SK-N-SH (cell line): ENCODE data around the gene SYTL4. TPM values are rescaled to one million over a fixed set of nuclear protein-coding genes. Genes with fewer than 3 reads are reported as not detected.

Experiments
- CTCF ChIA-PET: fragments of 300-600, 350-600 bp; formaldehyde crosslinking; extraction: SDS; loops from one replicate; lab custom pipeline; 2021; lab: Yijun Ruan, JAX
- POLR2A ChIA-PET: fragments of 350-600 bp; sonication (Branson Sonifier 250); formaldehyde crosslinking; extraction: SDS; loops from one replicate; lab custom pipeline; 2020; ENCODE audit warnings: antibody characterized with exemption, inconsistent platforms; lab: Yijun Ruan, JAX
- DNase-seq: peaks from one replicate; pipeline ENCODE4 v3.0.0; 2012
- H2AFZ ChIP-seq: fragments of 200-600 bp; sonication (generic); 2 replicates; pipeline ENCODE4 v1.8.1; 2016; ENCODE audit warnings: antibody characterized with exemption, mild to moderate bottlenecking, low read depth
- H3F3A ChIP-seq: fragments of 200-600 bp; sonication (generic); replicated peaks from 2 replicates; pipeline ENCODE3; 2016; ENCODE audit warnings: antibody characterized with exemption, mild to moderate bottlenecking; ENCODE audit not compliant: insufficient read depth
- H3K27ac ChIP-seq, 2 experiments: fragments of 200-500 bp in 1 of 2; fragments of 200-600 bp in 1 of 2; sonication (Bioruptor generic) in 1 of 2; sonication (generic), shearing (Covaris generic) in 1 of 2; 2 replicates each; pipeline versions ENCODE4 v1.5.1 to v1.6.1; 2014 to 2016; ENCODE audit warnings: low read depth in 2 of 2, inconsistent platforms in 1 of 2, low read length in 1 of 2, mild to moderate bottlenecking in 1 of 2, mixed read lengths in 1 of 2
- H3K27me3 ChIP-seq: fragments of 200-600 bp; sonication (generic), shearing (Covaris generic); 2 replicates; pipeline ENCODE4 v1.6.1; 2016; ENCODE audit warnings: mixed run types; ENCODE audit not compliant: insufficient read depth
- H3K36me3 ChIP-seq, 2 experiments: fragments of 200-500 bp in 1 of 2; fragments of 200-600 bp in 1 of 2; sonication (Bioruptor generic) in 1 of 2; sonication (generic) in 1 of 2; replicated peaks in 1 of 2; 2 replicates each; pipeline versions ENCODE3 to v1.5.1; 2014 to 2016; ENCODE audit warnings: low read length in 1 of 2, mild to moderate bottlenecking in 1 of 2; ENCODE audit not compliant: insufficient read depth in 2 of 2, control insufficient read depth in 1 of 2
- H3K4me1 ChIP-seq, 2 experiments: fragments of 200-500 bp in 1 of 2; fragments of 200-600 bp in 1 of 2; sonication (Bioruptor generic) in 1 of 2; sonication (generic), shearing (Covaris generic) in 1 of 2; 2 replicates each; pipeline versions ENCODE4 v1.5.1 to v1.6.1; 2014 to 2016; ENCODE audit warnings: low read depth in 1 of 2, low read length in 1 of 2, mixed run types in 1 of 2; ENCODE audit not compliant: insufficient read depth in 2 of 2, control insufficient read depth in 1 of 2
- H3K4me2 ChIP-seq: fragments of 200-600 bp; sonication (generic), shearing (Covaris generic); 2 replicates; pipeline ENCODE4 v1.6.1; 2017; ENCODE audit warnings: mixed run types
- H3K4me3 ChIP-seq, 2 experiments: fragments of 200-500 bp in 1 of 2; fragments of 200-600 bp in 1 of 2; sonication (Bioruptor generic) in 1 of 2; sonication (generic), shearing (Covaris generic) in 1 of 2; 2 replicates each; pipeline versions ENCODE4 v1.5.1 to v1.8.1; 2014 to 2016; ENCODE audit warnings: low read depth in 2 of 2, inconsistent platforms in 1 of 2, low read length in 1 of 2, mild to moderate bottlenecking in 1 of 2, mixed read lengths in 1 of 2, moderate library complexity in 1 of 2
- H3K79me2 ChIP-seq: fragments of 200-600 bp; sonication (generic); 2 replicates; pipeline ENCODE4 v1.8.1; 2017; ENCODE audit warnings: mild to moderate bottlenecking; ENCODE audit not compliant: insufficient read depth
- H3K9ac ChIP-seq: fragments of 200-600 bp; sonication (generic); 2 replicates; pipeline ENCODE4 v1.6.1; 2017; ENCODE audit warnings: mixed run types
- H3K9me2 ChIP-seq: fragments of 200-600 bp; sonication (generic); 2 replicates; pipeline ENCODE4 v1.6.1; 2017; ENCODE audit warnings: mixed run types
- H3K9me3 ChIP-seq: fragments of 200-600 bp; sonication (generic); 2 replicates; pipeline ENCODE4 v1.6.1; 2017; ENCODE audit warnings: mixed run types, mild to moderate bottlenecking, moderate library complexity
- H4K20me1 ChIP-seq: fragments of 200-600 bp; sonication (generic); 2 replicates; pipeline ENCODE4 v1.6.1; 2017; ENCODE audit warnings: mild to moderate bottlenecking, mixed run types; ENCODE audit not compliant: insufficient read depth
- EZH2phosphoT487 ChIP-seq: fragments of 200-600 bp; sonication (generic); IDR thresholded peaks from 2 replicates; pipeline ENCODE4 v1.6.1; 2017; ENCODE audit warnings: low read depth, mixed run types, mild to moderate bottlenecking, antibody characterized with exemption, moderate library complexity, borderline replicate concordance
- GABPA ChIP-seq: IDR thresholded peaks from 2 replicates; pipeline ENCODE4 v1.4.0; 2012; ENCODE audit warnings: low read depth, mild to moderate bottlenecking
- MXI1 ChIP-seq: IDR thresholded peaks from 2 replicates; pipeline ENCODE4 v1.6.1; 2012; ENCODE audit warnings: mild to moderate bottlenecking, low read depth, low read length, improper control_type of control experiment
- PBX3 ChIP-seq: IDR thresholded peaks from 2 replicates; pipeline ENCODE4; 2012
- RCOR1 ChIP-seq: fragments of 150-350 bp; IDR thresholded peaks from 2 replicates; pipeline ENCODE4 v1.6.1; 2017; ENCODE audit warnings: antibody characterized with exemption, low read length
- SMC3 ChIP-seq: IDR thresholded peaks from 2 replicates; pipeline ENCODE4 v1.6.1; 2012; ENCODE audit warnings: low read depth, low read length, improper control_type of control experiment
- TCF12 ChIP-seq: IDR thresholded peaks from 2 replicates; pipeline ENCODE4 v1.4.0; 2012
- WGBS: methylation state at CpG from one replicate; pipeline ENCODE4 v1.1.6; 2017; ENCODE audit warnings: low lambda C conversion rate; 5-methylcytosine and 5-hydroxymethylcytosine counted together
- polyA plus RNA-seq, 3 experiments: library from polyadenylated mRNA; depleted of rRNA; stranded (reverse); fragments of >200 nt; gene quantifications; 2 replicates each; pipeline ENCODE4 v1.2.3, GENCODE V29; 2012

Gene SYTL4
- polyA plus RNA-seq, 1 of the 3 experiments (the other 2 are of a cell fraction): 2.3 TPM

- H3K9me3 ChIP-seq: no peaks in the 10 kb centered on the region
- no peak for DNase-seq
- 45% methylated on average over 5 of the region's 5 CpGs for WGBS
- H3K4me1 ChIP-seq: no peaks in the 10 kb centered on the region; a peak in 1 of 4 replicates
- H2AFZ ChIP-seq: no peak overlapping the region
- no peaks in the 10 kb centered on the region for H3K9me2 ChIP-seq
- no peaks in the 10 kb centered on the region for H3F3A ChIP-seq
- TF ChIP-seq TCF12: 0 out of 2 replicates have a peak, but pooled peaks have one; percentile 4
- TF ChIP-seq RCOR1: no peak
- TF ChIP-seq MXI1: no peak
- TF ChIP-seq PBX3: no peak
- TF ChIP-seq EZH2phosphoT487: no peak
- TF ChIP-seq SMC3: no peak
- no peak for TF ChIP-seq GABPA
- H3K27me3 ChIP-seq: no peaks in the 10 kb centered on the region; the same call in 1 of the 2 replicates
- no peak overlapping the region for H3K4me3 ChIP-seq
- H4K20me1 ChIP-seq: no peaks in the 10 kb centered on the region
- no peak overlapping the region for H3K27ac ChIP-seq
- H3K79me2 ChIP-seq: no peaks in the 10 kb centered on the region
- H3K9ac ChIP-seq: no peak overlapping the region
- ChIA-PET POLR2A (no interaction called here), CTCF (interaction anchor here (0.8 to 2.5 kb wide), 2 partner anchors 11 kb away, joined by 3 to 9 read pairs; partner anchors contain the start of gene TSPAN6)
- H3K36me3 ChIP-seq: peaks cover 0 to 6% of the 10 kb centered on the region in 2 experiments
- no peak overlapping the region for H3K4me2 ChIP-seq
Observed at GRCh38 chrX:100625985-100626491, 105.9 kb downstream of the SYTL4 start.

Other genes with a start within 250 kb of the SYTL4 start
- not detected in 2 replicates for gene TNMD, start 147.2 kb downstream of the SYTL4 start, polyA plus RNA-seq (2012; rRNA removed)
- gene TSPAN6, start 95.3 kb downstream of the SYTL4 start, polyA plus RNA-seq (2012; rRNA removed): 20.9 and 21.7 TPM in 2 replicates
- 14.5 and 18.7 TPM in 2 replicates for gene SRPX2, start 87.9 kb downstream of the SYTL4 start, polyA plus RNA-seq (2012; rRNA removed)
- 33.1 and 34.2 TPM in 2 replicates for gene CSTF2, start 88.3 kb upstream of the SYTL4 start, polyA plus RNA-seq (2012; rRNA removed)
- not detected in 2 replicates for gene NOX1, start 142.2 kb upstream of the SYTL4 start, polyA plus RNA-seq (2012; rRNA removed)
- gene XKRX, start 196.8 kb upstream of the SYTL4 start, polyA plus RNA-seq (2012; rRNA removed): not detected in 2 replicates
- not detected in 2 replicates for gene ARL13A, start 237.6 kb upstream of the SYTL4 start, polyA plus RNA-seq (2012; rRNA removed)